ENCODE results near the gene FN1.

The FN1 gene

DNA sequence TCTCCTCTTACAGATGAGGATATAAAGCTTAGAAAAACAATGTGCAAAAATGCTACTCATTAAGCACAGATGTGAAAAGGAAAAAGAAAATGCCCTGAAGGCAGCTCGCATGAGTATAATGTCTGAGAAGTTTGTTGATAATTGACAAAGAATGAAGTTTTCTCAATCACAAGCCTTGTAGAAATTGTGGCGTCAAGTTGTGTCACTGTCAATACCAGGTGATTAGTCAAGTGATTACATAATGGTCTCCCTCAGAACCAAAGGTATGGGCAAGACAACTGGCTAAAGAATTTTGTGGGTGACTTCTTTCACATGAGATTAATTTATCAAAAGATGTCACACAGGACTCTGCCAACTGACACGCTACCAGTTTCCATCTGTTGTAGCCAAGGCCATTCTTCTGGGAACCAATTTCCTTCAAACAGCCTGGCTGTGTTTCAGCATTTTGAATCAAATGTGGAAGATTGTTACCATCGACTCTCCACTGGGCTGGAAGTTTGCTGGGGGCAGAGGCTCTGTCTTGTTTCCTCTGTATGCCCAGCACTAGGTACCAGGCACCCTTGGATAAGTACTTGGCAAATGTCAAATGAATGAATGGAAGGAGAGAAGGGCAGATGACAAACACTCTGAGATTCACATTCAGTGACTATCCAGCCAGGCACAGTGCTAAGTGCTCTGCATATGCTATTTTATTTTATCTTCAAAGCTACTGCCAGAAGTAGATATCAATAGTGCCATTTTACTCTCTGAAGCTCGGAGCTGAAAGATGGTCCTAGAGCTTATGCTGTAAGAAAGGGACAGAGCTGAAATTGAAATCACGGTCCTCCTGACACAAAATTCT lies 5.9 kb upstream of the FN1 start:
- no peak for DNase-seq (ENCODE audit: low read depth in 2 of 2)

- no peak for DNase-seq (ENCODE audit: low read depth in 2 of 2)
These were observed 4.2 kb upstream of the FN1 start for GRCh38 chr2:215439980-215440512.

DNA sequence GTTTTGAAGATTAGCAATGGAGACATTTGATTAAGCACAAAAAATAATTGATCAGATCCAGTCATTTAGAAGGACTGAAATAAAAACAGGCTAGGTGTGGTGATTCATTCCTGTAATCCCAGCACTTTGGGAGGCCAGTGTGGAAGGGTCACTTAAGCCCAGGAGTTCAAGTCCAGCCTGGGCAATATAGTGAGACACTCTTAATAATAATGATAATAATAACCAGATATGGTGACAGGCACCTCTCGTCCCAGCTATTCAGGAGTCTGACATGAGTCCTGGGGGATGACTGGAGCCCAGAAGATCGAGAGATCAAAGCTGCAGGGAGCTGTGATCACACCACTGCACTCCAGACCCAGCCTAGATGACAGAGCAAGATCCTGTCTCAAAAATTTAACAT lies 3.5 kb upstream of the FN1 start:
- DNase-seq (ENCODE audit: low read depth in 2 of 2) = no peak

GRCh38 chr2:215437614-215438013 lies 1.7 kb upstream of the FN1 start:
- no peak for DNase-seq (ENCODE audit: low read depth in 2 of 2)

GRCh38 chr2:215436705-215437565 lies 1.1 kb upstream of the FN1 start:
- no peak for DNase-seq (ENCODE audit: low read depth in 2 of 2)

DNA sequence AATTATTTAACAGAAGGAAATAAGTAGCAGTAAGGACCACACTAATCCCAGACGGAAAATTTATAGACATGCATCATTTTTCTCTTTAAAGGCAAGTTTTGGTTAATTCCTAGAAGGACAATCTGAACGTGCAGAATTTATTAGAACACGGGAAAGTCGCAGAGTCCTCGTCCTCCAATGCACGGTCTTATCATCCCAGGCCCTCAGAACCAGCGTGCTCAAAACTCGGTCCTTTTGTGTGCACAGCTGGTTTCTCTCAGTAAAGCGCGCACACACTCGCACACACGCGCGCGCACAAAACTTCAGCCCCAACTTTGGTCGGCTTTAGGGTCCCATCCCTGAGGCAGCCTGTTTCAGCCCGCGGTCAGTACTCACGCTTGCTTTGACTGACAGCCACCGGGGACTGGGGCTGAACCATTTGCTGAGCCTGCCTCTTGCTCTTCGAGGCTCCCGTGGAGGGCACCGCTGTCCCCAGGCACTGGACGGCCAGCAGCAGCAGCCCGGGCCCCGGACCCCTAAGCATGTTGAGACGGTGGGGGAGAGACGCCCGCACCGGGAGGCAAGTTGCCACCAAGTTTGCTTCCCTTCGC lies 493 bp downstream of the FN1 start:
- no peak for DNase-seq (ENCODE audit: low read depth in 2 of 2)

DNA sequence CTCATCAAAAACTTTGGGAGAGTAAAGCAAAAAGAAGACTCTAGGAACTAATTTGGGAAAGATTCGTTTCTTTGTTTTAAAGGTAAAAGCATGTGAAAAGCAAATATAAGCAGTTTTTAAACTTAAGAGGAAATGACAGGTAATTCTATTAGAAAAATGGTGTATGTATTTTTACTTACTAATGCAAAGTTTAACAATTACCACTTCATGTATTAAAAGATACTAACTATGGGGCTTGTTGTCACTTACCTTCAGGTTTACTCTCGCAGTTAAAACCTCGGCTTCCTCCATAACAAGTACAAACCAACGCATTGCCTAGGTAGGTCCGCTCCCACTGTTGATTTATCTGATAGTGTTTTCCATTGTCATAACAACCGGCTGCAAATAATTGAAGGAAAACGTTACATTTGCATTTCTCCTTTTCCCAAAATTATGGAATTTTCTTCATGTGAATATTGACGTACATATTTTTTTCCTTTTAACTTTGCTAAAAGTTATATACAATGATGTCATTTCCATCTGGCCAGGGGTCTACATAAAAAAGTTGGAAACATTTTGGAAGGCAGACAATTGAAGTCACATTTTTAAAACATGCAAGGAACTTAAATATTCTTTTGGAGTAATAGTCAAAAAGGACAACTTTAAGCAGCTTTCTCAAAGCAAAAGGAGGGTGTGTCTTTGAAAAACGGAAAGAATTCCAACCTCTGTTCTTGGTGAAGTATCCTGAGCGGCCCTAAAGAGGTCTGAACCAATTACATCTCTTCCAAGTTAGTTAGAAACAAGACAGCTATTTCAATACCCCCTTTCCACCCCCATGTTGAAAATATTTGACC lies 1.2 kb downstream of the FN1 start:
- DNase-seq (ENCODE audit: low read depth in 2 of 2) = no peak

DNA sequence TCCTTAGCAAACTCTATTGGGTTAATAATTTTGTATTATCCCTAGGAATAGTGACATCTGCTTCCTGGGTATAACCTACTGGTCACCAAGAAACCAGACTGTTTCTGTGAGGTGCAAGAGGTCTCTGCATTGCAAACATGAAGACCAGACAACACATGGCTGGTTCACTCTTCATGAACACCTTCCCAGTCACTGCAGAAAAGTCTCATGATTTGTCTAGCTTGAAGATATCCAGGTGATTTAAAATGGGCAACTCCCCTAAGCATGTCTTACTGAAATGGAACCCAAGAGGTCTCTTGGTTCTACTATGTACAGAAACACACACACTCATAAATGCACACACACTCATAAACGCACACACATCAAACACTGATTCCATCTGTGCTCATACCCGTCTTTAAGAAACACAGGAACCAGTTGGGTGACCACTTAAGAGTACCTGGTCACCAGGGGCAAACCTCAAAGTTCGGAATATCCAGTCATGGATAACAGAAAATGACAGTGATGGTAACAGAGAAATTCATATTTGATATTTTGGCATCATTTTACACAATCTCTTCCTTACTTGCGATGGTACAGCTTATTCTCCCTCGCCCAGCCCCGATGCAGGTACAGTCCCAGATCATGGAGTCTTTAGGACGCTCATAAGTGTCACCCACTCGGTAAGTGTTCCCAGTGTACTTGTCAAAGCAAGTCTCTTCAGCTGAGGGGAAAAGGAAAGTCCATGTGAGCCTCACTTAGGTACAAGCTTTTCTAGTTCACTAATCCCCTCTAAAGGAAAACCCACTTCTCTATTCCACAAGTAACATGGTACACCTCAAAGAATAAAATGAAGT lies 2.9 kb downstream of the FN1 start:
- no peak for DNase-seq (ENCODE audit: low read depth in 2 of 2)

DNA sequence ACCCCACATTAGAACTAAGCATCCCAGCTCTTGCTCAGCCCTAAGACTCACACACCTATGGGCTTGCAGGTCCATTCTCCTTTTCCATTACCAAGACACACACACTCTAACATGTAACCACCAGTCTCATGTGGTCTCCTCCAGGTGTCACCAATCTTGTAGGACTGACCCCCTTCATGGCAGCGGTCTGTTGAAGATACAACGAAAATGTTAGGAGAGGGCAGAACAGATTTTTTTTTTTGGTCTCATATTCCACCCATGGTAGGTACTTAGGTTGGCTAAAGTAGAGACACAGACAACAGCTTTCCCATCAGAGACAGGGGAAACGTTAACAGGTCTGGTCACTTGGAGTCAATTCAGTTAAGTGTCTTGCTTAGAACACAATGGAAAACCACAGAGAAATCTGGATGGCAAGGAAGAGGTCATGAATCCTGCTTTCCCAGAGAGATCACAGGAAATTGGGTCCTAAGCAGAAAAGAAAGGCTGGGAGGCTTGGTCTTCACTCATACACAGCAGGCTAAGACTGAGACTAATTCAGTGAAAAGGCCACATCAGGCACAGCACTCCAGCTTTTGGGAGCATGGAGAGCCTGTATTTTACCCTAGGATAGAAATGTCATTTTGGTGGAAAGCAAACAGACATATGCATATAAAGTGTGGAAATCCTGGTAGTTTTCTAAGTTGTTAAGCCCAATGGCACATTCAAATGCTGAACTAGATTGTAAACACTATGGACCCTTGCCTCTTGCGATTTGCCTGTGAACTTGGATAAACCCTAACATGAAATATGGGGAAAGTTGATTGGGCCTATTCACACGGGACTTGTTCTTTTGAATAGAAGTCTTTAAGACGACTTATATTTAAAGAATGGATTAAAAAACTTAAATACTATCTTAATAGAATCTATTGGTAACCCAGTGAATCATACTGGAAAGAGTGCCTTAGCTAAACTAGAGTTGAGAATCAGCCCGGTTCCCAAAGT lies 3.8 kb downstream of the FN1 start:
- no peak for DNase-seq (ENCODE audit: low read depth in 2 of 2)

DNA sequence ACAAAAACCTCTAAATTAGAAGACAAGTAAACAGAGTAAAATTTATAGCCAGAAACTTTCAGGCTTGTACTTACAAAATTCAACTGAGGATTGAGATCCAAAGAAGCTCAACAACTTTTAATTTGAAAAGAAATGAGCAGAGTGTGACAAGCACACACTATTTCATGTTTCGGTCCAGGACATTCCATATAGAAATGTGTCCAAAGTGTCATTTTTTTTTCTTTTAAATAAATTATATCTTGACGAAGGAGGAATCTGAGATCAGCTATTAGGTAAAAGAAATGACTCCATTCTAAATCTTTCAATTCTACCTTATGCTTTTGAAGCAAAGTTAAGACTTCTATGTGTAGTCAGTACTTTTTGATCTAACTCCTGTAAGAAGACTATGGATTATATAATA lies 4.6 kb downstream of the FN1 start:
- DNase-seq (ENCODE audit: low read depth in 2 of 2) = no peak

DNA sequence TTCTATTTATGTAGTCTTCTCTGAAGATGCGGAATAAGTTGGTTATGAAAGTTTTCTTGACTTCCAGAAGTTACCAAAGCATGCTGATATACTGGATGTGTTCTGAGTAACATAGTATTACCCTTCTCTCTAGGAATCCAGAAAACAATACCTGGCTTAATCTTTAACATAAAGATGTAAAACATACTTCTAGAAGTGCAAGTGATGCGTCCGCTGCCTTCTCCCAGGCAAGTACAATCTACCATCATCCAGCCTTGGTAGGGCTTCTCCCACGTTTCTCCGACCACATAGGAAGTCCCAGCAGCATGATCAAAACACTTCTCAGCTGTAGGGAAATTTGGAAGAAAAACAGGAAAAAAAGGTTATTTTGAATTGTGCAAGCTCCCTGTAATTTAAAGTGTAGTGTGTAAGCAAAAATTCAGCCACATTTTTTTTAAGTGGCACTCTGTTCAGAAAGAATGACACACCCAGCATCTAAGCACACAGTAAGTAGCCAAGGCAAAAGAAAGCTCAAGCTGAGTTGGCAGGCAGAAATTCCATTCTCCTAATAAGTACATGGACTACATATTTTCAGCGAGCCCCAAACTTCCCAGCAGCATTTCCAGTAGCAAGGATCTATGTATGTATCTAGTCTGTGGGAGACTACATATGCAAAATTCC lies 5.2 kb downstream of the FN1 start:
- peak; percentile 54 to 57 for DNase-seq (ENCODE audit: low read depth in 2 of 2)

DNA sequence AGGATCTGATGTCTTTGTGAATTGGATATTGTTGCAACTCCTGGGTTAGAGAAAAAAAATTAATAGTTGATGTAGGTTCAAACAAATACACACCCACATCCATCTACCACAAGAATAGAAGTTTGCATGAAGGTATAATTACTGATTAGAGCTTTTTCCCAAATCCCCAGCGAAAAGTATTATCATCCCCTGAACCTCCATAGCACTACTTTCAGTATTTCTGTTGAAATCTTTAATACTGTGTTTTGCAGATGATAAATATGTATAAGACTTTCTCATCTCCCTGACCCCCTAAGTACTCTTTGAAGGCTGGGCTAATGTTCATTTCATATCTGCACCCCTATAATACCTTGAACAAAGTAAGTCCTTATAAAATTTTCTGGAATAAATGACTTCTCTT lies 6.4 kb downstream of the FN1 start:
- no peak for DNase-seq (ENCODE audit: low read depth in 2 of 2)

DNA sequence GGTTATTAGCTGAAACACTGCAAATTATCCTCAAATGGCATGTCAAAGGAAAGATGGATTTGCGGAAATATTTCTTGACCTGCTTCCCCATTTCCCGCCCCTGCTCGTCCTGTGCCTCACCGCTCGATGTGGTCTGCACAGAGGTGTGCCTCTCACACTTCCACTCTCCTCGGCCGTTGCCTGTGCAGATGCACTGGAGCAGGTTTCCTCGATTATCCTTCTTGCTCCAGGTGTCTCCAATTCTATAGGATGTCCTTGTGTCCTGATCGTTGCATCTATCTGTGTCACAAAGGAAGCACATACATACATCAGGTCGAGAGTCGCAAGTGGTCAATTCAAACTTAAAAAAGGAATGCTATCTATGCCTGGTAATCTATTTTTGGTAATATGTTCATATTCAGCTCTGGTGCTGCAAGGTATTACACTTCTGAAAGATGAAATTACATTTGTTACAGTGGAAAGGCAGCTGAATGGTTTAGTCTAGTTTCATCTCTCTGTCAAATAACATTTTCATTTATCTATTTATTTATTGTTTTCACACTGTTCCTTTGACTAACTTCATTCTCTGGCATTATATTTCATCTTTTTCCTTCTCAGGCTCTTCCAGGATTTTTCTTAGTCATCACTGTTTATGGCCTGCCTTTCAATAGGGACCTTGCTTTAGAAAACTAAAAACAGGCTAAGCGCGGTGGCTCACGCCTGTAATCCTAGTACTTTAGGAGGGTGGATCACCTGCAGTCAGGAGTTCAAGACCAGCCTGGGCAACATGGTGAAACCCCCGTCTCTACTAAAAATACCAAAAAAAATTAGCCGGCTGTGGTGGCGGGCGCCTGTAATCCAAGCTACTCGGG lies 7.6 kb downstream of the FN1 start:
- no peak for DNase-seq (ENCODE audit: low read depth in 2 of 2)

DNA sequence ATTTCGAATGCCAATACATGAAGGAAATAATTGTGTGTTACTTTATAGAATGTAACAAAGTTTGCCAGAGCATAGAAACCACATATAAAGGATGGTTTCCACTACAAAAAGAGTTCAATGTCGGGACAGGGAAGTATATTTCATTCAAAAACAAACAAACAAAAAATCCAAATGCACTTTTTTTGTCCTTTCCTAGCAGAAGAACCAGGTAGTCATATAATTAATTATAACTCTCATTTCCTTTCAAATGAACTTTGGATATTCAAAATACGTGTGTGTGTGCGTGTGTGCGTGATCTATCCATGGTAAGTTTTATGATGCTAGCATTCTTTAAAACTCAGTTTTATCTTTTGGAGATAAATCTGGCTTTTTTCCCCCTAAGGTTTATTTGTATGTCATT lies 8.3 kb downstream of the FN1 start:
- DNase-seq (ENCODE audit: low read depth in 2 of 2) = no peak

- DNase-seq (ENCODE audit: low read depth in 2 of 2) = no peak
These were observed 10.7 kb downstream of the FN1 start for GRCh38 chr2:215425021-215425782.

- DNase-seq (ENCODE audit: low read depth in 2 of 2) = no peak
These were observed 11.8 kb downstream of the FN1 start for GRCh38 chr2:215423928-215424540.

DNA sequence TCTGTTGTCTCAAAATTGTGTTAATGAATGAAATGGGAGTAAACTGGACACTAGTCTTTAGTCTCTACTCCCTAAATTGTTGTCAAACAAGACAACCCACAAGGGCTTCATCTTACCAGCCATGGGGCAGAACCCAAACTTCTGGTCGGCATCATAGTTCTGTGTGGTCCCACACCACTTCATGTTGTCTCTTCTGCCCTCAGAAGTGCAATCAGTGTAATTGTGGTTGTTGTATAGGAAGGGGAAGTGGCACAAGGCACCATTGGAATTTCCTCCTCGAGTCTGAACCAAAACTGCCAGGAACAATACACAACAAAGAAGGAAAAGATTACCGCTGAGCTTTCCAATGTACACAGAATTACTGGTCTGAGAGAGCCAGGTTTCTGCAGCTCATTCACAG lies 12.6 kb downstream of the FN1 start:
- DNase-seq (ENCODE audit: low read depth in 2 of 2) = no peak
